ENCODE data around the gene TIMM10. TPM values are rescaled to one million over a fixed set of nuclear protein-coding genes. Genes with fewer than 3 reads are reported as not detected.
A peak's percentile ranks its signal among the peaks of the same experiment; 100 is the strongest.

The TIMM10 gene
- 31.2 TPM for total RNA-seq

- peak; percentile 97 for DNase-seq (ENCODE audit: low spot score)
Measured at GRCh38 chr11:57530596-57531507, at the start of gene TIMM10. TIMM10 (minus strand) TSS chr11:57530754; CDS start chr11:57530189, 565 bp downstream.

GRCh38 chr11:57574061-57574460, 43.5 kb upstream of the TIMM10 start:
- no peak for DNase-seq (ENCODE audit: low spot score)

- no peak for DNase-seq (ENCODE audit: low spot score)
Measured at GRCh38 chr11:57571606-57572005, 41.1 kb upstream of the TIMM10 start.

GRCh38 chr11:57568330-57568766, 37.8 kb upstream of the TIMM10 start:
- peak; percentile 85 for DNase-seq (ENCODE audit: low spot score)

- peak; percentile 47 for DNase-seq (ENCODE audit: low spot score)
Measured at GRCh38 chr11:57567515-57568329, 37.2 kb upstream of the TIMM10 start, which contains the start of gene UBE2L6. UBE2L6 (minus strand) TSS chr11:57567672; CDS start chr11:57567611, 61 bp downstream.

- no peak for DNase-seq (ENCODE audit: low spot score)
Measured at GRCh38 chr11:57566905-57567514, 36.5 kb upstream of the TIMM10 start.

GRCh38 chr11:57566005-57566904, 35.7 kb upstream of the TIMM10 start:
- DNase-seq (ENCODE audit: low spot score), result peak; percentile 30

- no peak for DNase-seq (ENCODE audit: low spot score)
Measured at GRCh38 chr11:57562596-57562995, 32.0 kb upstream of the TIMM10 start.

- DNase-seq (ENCODE audit: low spot score), result no peak
Measured at GRCh38 chr11:57560146-57560545, 29.6 kb upstream of the TIMM10 start.

GRCh38 chr11:57556041-57556440, 25.5 kb upstream of the TIMM10 start:
- no peak for DNase-seq (ENCODE audit: low spot score)

- DNase-seq (ENCODE audit: low spot score), result no peak
Measured at GRCh38 chr11:57555393-57555792, 24.8 kb upstream of the TIMM10 start.

GRCh38 chr11:57552479-57552878, 21.9 kb upstream of the TIMM10 start:
- no peak for DNase-seq (ENCODE audit: low spot score)

- DNase-seq (ENCODE audit: low spot score), result no peak
Measured at GRCh38 chr11:57551941-57552340, 21.4 kb upstream of the TIMM10 start.

- DNase-seq (ENCODE audit: low spot score), result no peak
Measured at GRCh38 chr11:57549983-57550382, 19.4 kb upstream of the TIMM10 start.

- DNase-seq (ENCODE audit: low spot score), result no peak
Measured at GRCh38 chr11:57547854-57548377, 17.4 kb upstream of the TIMM10 start.

- DNase-seq (ENCODE audit: low spot score), result no peak
Measured at GRCh38 chr11:57546869-57547475, 16.4 kb upstream of the TIMM10 start.

- DNase-seq (ENCODE audit: low spot score), result no peak
Measured at GRCh38 chr11:57546451-57546850, 15.9 kb upstream of the TIMM10 start.

- DNase-seq (ENCODE audit: low spot score), result no peak
Measured at GRCh38 chr11:57545883-57546282, 15.3 kb upstream of the TIMM10 start.

GRCh38 chr11:57544566-57544965, 14.0 kb upstream of the TIMM10 start:
- DNase-seq (ENCODE audit: low spot score), result no peak

GRCh38 chr11:57543593-57543992, 13.0 kb upstream of the TIMM10 start:
- no peak for DNase-seq (ENCODE audit: low spot score)

Data from mucosa of gallbladder (tissue), 1 donor.